ENCODE data around the gene EIF2AK3. TPM values are rescaled to one million over a fixed set of nuclear protein-coding genes. Genes with fewer than 3 reads are reported as not detected.
A peak's percentile ranks its signal among the peaks of the same experiment; 100 is the strongest.
"Not testable (repeated sequence)": the region's sequence is repeated elsewhere in the genome, so short reads cannot be mapped to it uniquely, and the experiment has no call there.

Gene EIF2AK3
- total RNA-seq, 1 experiment from 2014 or later = 12.1 TPM

- DNase-seq (ENCODE audit: extremely low read depth, low read depth) = no peak
Measured at GRCh38 chr2:88549616-88550292, 77.5 kb downstream of the EIF2AK3 start.

- not testable (repeated sequence) for DNase-seq (ENCODE audit: extremely low read depth, low read depth)
Measured at GRCh38 chr2:88546291-88546690, 81.0 kb downstream of the EIF2AK3 start.

- peak; percentile 36 for DNase-seq (ENCODE audit: extremely low read depth, low read depth)
Measured at GRCh38 chr2:88545118-88545517, 82.1 kb downstream of the EIF2AK3 start.

- DNase-seq (ENCODE audit: extremely low read depth, low read depth) = no peak
Measured at GRCh38 chr2:88543541-88544057, 83.7 kb downstream of the EIF2AK3 start.

DNA sequence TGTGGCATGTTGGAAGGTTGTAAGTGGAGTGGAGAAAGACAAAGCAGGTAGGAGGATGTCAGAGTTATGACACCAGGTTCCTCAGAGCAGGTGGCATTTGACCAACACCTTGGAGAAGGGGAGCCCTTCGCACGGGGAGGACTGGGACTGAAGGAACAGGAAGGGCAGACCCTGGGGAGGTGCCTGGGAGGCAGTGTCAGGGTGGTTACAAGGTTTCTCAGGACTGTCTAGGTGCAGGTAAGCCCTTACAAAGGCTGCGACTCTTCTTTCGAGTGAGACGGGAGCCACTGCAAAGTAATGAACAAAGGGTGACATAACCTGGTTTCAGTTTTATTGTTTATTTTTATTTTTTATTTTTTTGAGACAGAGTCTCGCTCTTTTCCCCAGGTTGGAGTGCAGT, 84.6 kb downstream of the EIF2AK3 start:
- DNase-seq (ENCODE audit: extremely low read depth, low read depth) = no peak

- DNase-seq (ENCODE audit: extremely low read depth, low read depth) = no peak
Measured at GRCh38 chr2:88540346-88540745, 86.9 kb downstream of the EIF2AK3 start.

DNA sequence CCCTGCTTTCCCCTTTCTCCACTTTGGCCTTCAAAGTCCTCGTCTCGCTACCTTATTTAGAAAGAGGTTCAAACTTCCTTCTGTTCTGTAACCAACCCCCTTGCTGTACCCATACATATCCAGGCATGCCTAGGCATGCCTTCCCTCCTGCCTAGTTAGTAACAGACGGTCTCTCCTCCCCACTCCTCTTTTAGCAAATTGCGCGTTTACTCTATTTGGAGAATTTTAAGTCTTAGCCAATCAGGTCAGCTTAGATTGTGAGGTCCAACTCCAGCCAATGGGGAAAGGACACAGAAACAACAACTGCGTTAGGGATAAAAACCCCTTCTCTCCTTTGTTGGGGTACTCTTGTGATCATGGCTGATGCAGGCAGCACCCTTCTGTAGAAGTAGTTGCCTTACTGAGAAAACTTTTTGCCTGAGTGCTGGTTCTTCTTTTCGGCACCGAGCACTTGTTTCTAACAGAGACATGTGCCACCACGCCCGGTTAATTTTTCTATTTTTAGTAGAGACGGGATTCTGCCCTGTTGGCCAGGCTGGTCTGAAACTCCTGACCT, 88.8 kb downstream of the EIF2AK3 start:
- DNase-seq (ENCODE audit: extremely low read depth, low read depth) = no peak

- no peak for DNase-seq (ENCODE audit: extremely low read depth, low read depth)
Measured at GRCh38 chr2:88537640-88538039, 89.6 kb downstream of the EIF2AK3 start.

DNA sequence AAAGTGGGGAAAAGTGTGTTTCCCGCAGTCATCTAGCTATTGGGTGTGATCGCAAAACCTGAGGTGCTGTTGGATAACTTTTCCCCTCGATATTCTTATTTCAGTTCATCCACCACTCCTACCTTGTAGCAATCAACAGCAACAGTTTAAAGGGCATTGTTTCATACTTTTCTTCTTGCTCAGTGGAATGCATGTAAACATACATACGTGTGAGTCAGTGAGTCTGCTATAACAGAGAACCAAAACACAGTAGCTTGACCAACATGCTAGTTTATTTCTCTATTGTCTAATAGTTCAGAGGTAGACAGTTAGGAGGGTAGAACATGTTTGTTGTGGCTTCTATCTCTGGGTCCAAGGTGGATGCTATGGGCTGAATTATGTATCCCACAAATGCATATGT, 97.2 kb downstream of the EIF2AK3 start:
- DNase-seq (ENCODE audit: extremely low read depth, low read depth) = no peak

DNA sequence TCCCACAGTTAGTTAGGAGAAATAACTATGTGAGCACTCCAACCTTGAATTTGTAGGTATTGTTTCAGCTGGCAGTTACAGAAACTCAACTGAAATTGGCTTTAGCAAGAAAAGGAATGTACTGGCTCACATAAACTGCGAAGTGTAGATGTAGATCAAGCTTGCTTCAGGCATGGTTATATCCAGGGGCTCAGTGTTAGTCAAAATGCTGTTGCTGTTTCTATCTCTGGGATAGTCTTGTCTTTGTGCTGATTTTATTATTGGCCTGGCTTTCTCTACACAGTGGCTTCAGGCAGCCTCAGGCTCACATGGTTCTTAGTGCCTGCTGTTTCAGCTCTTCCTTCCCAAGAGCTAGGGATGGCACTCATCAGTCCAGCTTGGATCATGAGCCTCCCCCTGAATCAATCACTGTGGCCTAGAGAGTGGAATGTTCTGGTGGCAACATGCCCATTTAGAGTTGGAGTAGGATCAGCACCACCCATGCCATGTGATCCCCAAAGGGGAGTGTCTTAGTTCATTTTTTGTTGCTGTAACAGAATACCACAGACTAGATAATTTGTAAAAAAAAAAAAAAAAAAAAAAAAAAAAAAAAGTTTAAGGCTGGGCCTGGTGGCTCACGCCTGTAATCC, 105.7 kb downstream of the EIF2AK3 start:
- DNase-seq (ENCODE audit: extremely low read depth, low read depth) = no peak

DNA sequence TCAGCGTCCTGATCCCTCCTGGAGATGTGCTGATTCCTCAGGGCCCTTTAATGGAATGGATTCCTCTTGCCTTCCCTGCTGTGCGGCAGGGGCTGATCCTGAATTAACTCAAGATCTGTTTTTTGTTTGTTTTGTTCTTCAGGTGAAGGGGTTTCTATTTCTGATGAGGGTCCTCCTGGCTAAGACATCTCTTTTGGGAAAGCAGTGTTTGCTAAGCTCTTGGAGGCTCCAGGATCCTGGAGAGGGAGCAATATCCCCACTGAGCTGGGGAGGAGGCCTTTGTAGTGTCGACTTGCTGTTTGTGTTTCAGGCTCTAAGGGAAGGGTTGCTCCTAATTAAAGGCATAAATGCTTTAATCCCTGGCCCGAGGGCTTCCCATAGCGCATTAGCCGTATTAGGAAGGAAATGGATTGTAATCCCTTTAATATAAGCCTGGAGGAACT, 109.5 kb downstream of the EIF2AK3 start:
- no peak for DNase-seq (ENCODE audit: extremely low read depth, low read depth)

Other genes with a start within 250 kb of the EIF2AK3 start
- not detected in 2 replicates for gene FOXI3, start 174.8 kb downstream of the EIF2AK3 start, total RNA-seq (2014; rRNA removed; shearing (Covaris generic))
- gene RPIA, start 64.2 kb upstream of the EIF2AK3 start, total RNA-seq (2014; rRNA removed; shearing (Covaris generic)) = 13.4 and 13.6 TPM in 2 replicates

All from NCI-H460 (cell line).